Left kidney (tissue), 2 donors: ENCODE measurements around the gene GPRIN2. TPM values are rescaled to one million over a fixed set of nuclear protein-coding genes. Genes with fewer than 3 reads are reported as not detected.
"Not testable (repeated sequence)": the region's sequence is repeated elsewhere in the genome, so short reads cannot be mapped to it uniquely, and the experiment has no call there.

ENCODE experiments used
- DNase-seq: peaks from one replicate; pipeline ENCODE4 v3.0.0-alpha.2; 2013
- polyA plus RNA-seq: library from polyadenylated mRNA; unstranded; fragments of 120-200 nt; gene quantifications from one replicate; pipeline ENCODE4 v1.2.1, GENCODE V29; 2013; ENCODE audit not compliant: insufficient read length

The GPRIN2 gene
- polyA plus RNA-seq, 1 donor: 4.0 TPM

DNA sequence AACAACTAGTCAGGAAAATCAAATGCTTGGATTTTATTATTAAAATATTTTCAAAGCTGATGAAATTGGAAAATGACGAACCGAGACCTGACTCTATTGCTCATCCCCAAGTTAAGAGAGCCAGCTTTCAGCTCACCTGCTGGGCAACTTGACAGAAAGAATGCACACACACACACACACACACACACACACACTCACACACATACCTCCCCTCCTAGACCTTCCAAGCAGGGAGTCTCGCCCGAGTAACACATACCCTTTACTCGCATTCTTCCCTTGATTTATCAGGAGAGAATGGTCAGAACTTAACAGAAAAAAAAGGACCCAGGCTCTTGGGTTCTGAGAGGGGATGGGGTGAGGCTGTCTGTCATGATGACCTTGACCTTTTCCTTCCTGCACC lies 19.1 kb downstream of the GPRIN2 start:
- DNase-seq: no peak

DNA sequence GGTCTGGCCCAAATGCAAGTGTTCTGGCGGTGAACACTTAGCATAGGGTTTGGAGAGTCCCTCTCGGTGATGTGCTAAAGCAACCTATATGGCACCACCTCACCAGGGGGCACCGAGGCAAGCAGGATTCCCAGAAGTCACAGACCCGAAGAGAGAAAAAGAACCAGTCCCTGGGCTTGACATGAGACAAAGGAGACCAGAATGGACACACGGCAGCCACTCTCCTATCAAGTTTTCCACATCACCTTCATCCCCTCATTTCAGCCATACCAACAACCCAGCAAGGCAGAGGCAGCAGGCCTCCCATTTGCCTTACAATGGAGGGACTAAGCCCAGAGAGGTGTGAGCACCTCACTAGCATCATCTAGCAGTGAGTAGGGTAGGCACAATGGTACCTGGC lies 19.7 kb downstream of the GPRIN2 start:
- DNase-seq: no peak

DNA sequence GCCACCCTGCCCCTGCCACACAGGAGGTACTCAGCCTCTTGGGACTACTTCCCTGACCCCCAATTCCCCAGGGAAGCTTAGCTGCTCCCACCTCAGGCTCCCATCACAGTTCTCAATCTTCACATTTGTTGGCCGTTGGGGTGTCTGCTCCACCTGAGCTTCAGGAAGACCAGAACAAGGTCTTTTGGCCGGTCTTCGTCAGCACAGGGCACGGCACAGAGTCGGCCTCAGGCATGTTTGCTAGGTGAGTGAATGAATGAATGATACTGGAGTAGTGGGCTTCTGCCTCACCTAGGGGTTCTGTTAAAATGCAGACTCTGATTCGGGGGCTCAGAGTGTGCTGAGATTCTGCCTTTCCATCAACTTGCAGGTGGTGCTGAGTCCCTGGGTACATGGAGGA lies 20.3 kb downstream of the GPRIN2 start:
- DNase-seq: no peak

DNA sequence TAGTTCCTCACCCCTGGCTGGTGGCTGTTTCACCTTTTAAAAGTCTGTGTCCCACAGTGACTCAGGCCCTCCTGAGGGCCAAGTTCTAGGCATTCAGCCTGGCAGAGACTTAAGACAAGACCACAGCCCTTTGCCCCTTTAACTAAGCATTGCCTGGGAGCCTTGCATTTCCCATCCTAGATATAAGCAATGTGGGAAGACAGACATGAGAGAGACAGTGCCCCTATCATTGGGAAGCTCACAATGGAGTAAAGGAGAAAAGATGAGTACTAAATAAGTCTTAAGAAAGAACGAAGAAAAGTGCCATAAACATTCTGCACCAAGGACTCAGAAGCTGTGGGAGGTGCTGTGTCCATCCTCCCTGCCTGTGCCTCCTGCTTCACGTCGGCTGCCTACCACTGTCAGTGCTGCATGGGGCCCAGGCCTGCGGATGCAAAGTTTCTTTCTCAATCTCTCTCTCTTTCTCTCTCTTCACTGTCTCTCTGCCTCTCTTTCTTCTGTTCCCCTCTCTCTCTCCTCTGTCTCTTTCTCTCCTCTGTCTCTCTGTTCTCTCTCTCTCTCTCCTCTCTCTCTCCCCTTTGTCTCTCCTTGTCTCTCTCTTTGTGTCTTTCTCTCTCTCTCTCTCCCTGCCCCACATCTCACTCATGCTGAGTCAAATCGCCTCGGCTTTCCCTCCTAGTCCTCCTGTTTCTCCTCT lies 21.5 kb downstream of the GPRIN2 start:
- no peak for DNase-seq

DNA sequence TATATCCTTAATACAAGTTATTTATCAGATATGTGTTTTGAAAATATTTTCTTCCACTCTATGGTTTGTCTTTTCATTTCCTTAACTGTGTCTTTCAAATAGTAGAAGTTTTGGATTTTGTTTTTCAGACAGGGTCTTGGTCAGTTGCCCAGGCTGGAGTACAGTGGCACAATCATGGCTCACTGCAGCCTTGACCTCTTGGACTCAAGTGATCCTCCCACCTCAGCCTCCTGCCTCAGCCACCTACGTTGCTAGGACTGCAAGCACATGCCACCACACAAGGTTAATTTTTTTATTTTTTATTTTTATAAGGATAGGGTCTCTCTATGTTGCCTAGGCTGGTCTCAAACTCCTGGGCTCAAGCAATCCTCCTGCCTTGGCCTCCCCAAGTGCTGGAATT lies 24.2 kb downstream of the GPRIN2 start:
- not testable (repeated sequence) for DNase-seq

DNA sequence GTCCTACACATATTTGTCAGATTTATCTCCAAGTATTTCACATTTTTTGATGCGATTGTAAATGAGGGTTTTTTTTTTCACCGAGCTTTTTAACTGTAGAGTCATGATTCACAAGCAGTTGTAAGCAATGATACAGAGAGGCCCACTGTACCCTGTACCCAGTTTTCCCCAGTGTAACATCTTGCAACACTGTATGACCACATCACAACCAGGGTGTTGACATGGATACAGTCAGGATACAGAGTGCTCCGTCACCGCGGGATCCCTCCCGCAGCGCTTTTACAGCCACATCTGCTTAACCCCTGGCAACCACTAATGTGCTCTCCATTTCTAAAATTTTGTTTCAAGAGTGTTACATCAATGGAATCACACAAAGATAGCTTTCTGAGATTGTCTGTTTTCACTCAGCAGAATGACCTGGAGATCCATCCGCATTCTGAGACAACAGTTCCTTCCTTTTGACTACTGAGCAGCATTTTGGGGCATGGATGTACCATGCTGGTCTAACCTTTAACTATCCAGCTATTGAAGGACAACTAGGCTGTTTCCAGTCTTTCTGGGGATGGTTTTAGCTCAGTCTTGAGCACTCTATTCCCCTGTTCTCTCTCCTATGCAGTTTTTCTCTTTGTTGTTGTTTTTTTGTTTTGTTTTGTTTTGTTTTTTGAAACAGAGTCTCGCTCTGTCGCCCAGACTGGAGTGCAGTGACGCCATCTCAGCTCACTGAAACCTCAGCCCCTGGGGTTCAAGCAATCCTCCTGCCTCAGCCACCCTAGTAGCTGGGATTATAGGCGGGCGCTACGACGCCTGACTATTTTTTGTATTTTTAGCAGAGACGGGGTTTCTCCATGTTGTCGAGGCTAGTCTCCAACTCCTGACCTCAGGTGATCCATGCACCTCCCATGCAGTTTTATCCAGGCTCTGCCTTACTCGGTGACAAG lies 25.9 kb downstream of the GPRIN2 start:
- DNase-seq: no peak

DNA sequence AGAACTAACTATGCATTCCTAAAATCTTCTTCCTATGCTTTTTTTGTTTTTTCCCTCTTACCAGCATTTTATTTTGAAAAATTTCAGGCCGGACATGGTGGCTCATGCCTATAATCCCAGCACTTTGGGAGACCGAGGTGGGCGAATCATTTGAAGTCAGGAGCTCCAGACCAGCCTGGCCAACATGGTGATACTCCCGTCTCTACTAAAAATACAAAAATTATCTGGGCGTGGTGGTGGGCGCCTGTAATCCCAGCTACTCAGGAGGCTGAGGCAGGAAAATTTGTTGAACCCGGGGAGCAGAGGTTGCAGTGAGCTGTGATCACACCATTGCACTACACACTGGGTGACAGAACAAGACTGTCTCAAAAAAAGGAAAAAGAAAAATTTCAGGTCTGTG lies 26.7 kb downstream of the GPRIN2 start:
- DNase-seq: not testable (repeated sequence)

DNA sequence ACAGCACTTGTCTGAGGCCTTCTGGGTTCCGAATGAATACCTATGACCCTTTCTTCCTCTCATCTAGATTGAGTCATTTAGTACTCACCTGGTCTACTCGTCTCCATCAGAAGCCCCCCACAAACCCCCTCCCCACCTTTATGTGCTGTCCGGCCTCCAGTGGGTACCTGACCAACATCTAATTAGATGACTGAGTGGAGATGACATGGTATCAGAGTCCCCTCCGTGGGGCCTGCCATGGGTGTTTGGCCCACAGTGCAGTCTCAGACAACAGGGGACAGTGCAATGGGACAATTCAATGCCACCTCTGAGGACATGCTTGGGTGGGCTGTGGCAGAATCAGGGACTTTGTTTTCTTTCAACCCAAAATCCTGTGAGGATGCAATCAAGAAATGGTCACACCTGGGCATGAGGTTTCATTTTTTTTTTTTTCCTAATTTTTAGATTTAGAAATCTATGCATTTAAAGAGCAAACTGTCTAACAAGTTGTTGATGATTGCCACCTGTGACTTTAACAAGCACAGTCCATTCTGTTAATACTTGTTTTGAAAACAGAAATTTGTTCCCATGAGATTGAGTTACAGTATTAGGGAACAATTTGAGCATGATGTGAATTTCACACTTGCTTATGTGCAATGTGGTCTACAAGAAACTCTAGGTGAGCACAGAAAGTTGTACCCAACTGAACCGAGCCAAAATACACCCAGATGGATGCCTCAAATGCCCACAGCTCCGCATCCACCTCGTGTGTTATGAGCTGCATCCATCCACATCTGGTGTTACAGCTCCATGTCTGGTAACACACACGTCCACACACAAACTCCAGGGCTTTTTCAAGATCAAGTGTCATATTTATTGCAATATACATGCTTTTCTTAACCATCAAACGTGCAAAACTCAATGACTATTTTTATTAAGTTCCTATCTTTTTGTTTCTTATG lies 27.5 kb downstream of the GPRIN2 start:
- DNase-seq: no peak

DNA sequence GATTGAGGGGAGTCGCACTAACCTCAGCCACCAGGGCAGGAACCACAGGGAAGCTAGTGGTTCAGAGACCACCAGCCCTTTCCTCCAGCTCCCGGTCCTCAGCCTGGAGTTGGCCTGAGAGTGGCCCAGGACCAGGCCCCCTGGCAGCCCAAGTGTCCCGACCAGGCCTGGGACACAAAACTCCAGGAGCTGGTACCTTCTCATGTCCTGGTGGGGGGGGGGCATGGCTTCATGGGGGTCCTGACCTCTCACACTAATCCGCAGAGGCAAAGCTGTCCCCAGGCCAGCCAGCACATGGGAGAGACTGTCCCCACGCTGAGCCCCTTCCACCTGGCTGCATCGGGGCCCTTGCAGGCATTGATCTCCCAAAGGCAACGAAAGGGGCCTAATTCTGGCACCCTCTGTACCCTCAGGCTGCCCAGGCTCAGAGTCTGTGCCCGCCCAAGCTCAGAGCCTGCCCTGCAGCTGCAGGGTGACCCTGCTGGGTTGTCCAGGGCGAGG lies 28.2 kb downstream of the GPRIN2 start:
- no peak for DNase-seq

DNA sequence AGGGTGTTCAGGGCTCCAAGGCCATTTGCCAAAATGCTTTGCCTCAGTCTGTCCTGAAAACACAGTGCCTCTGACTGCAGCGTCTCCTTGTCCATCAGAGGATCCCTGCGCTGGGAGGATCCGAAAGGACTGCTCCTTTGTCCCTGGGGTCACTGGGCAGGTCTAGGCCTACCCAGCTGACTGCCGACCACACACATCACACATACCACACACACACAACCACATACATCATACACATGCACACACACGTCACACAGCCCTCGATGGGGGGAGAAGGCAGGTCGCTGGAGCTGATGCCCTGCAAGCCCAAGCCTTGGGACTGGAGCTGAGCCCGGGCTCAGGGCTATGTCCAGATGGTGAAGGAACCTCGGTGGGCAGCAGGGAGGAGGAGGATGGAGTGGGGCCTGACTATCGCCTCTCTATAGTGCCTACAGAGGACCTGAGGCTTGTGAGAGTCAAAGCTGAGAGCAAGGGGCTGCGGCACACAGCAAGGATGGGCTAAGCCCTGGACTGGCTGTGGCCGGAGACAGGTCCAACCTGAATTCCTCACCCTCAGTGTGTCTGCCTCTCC lies 29.1 kb downstream of the GPRIN2 start:
- DNase-seq: no peak

DNA sequence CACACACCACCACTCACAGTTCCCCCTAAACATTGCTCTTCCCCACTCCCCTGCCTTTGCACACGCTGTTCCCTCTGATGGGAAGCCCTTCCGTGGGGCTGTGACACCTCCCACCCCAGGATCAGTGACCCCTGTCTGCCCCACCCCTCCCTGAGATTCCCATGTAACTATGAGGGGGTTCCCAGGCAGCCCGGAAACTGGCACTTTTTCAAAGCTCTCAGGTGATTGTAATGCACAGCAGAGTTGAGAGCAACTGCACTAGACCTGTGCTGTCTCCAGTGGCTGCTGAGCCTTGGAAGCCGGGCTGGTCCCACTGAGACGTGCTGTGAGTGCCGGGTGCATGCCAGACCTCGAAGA lies 29.8 kb downstream of the GPRIN2 start:
- no peak for DNase-seq

DNA sequence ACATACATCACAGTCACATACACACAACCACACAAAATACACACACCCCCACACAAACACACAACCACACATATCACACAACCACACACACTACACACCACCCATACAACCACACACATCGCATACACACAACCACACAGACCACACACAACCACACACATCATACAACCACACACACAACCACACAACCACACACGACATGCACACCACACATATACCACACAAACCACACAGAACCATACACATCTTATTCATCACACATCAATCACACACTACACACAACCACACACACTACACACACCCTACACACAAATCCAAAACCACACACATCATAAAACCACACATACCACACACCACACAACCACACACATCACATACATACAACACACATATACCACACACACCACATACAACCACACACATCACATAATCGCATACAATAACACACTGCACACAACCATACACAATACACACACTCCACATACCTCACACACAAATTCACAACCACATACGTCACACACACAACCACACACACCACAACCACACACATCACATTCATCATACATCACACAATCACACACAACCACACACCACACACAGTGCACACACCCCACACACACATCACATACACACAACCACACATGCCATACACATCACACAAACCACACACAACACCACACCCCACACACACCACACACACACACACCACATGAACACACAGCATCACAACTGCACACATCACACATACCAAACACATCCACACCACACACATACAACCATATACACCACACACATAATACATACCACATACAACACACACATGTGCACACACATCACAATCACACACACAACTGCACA lies 30.4 kb downstream of the GPRIN2 start:
- DNase-seq: no peak

DNA sequence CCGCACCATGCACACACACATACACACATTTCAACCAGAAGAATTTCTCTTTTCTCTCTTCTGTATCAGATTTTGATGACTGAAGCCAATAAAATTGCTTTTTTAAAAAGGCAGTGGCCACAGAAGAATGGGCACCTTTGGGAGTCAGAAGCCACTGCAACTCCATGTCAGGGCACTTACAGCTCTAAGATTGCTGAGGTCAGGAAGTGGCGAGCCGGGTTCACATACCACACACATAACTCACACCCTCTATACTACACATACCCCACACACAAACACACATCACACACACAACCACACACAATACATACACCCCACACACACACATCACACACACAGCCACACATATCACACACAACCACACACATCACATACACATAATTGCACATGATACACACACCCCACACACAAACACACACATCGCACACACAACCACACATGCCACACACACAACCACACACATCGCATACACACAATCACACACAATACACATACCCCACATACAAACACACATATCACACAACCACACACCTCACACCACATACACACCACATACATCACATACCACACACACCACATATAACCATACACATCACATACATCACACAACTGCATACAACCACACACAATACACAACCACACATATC lies 31.2 kb downstream of the GPRIN2 start:
- no peak for DNase-seq

DNA sequence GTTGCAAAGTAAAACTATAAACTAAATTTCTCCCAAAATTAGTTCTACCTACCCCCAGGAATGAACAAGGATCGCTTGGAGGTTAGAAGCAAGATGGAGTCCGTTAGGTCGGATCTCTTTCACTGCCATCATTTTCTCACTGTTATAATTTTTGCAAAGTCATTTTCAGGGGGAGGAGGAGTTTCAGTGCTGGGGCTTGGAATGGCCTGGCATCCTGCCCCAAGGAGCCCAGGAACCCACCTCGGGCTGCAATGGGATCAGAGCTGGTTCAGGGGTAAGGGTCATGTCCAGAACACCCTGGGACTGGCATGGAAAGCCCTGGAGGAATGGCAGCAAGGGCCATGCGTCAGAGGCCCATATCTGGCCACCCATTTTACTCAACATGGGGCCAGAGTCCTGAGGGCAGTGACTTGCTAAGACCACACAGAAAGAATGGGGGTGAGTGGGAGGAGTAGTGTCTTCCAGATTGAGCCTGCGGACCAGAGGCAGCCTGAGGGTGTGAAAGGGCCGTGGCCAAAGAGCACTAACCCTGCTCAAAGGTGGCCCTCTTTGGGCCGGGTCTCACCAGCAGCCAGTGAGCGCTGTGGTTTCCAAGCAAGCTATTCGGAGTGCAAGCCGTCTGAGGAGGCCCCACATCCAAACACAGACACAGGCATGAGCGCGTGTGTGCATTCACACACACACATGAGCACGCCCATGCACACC lies 31.8 kb downstream of the GPRIN2 start:
- DNase-seq: no peak

DNA sequence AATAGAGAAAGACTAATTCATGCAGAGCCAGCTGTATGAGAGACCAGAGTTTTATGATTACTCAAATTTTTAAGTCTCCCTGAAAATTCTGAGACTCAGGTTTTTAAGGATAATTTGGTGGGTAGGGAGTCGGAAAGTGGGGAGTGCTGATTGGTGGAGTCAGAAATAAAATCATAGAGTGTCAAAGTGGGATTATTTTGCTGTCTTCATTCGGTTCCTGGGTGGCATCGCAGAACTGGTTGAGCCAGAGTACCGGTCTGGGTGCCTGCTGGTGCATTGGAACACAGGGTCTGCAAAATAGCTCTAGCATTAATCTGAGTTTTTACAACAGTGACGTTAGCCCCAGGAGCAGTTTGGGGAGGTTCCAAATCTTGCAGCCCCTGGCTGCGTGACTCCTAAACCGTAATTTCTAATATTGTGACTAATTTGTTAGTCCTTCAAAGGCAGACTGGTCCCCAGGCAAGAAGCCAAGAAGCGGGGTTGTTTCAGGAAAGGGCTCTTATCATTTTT lies 32.4 kb downstream of the GPRIN2 start:
- no peak for DNase-seq

DNA sequence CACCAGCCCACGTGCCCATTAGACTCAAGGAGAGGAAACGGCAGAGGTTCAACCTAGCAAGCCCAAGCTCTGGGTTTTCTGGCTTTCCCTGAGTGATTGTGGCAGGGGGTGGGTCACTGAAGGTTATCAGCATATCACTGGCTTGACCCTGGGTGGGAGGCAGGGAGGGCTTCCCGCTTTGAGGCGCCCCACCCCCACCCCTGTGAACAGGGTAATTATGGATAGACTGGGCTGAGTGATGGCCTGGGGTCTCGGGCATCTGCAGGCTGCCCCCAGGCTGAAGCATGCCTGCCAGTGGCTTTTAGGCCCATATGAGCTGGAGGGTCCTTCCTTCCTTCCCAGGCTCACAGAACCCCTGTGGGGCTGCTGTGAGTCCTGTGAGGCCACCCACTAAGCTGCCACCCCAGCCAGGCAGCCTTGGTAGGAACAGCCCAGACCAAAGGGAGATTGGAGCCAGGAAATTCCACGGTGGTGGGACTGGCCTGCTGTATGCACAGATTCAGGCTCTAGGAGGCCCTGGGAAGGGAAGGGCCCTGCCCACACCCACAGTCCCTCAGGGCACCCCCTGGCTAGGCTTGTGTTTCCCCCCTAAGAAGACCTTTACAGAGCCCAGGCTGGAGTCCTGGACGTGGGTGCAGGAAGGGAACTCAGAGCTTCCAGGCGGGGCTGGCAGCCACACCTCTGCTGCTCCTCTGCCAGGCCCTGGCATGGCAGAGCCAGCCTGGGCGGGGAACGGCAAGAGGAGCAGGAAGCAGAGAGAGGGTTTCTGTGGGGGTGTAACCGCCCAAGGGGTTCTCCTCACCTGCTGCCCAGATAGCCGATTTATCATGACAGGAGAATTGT lies 33.1 kb downstream of the GPRIN2 start:
- DNase-seq: no peak

DNA sequence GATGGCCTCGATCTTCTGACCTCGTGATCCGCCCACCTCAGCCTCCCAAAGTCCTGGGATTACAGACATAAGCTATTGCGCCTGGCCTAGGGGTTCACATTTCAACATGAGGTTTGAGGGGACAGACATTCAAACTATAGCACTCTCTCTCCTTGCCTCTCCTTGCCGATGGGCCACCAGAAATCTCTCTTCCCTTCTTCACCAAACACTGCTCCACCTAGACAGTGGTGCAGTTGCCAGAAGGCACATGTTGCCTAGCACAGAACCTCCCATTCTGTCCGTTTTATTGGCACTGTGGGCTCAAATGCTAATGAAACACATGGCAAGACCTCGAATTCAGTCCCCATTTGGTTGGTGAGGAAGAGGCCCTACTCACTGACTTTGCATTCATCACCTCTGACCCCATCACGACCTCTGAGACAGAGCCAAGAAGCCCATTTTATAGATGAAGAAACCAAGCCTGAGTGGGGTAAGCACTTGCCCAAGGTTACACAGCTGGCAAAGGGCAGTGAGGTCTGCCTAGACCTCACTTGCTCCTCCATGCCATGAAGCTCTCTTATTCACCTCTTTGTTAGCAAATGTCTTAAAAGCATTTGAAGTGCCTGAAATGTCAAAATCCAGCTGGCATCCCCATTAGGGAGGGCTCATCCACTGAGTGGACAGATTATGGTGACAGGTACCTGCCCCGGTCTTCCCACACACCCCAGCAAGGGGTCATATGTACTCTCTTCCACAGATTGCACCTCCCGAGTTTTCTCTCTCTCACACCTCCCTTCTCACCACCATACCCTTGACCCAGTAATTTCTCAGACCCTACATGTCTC lies 34.0 kb downstream of the GPRIN2 start:
- DNase-seq: no peak

DNA sequence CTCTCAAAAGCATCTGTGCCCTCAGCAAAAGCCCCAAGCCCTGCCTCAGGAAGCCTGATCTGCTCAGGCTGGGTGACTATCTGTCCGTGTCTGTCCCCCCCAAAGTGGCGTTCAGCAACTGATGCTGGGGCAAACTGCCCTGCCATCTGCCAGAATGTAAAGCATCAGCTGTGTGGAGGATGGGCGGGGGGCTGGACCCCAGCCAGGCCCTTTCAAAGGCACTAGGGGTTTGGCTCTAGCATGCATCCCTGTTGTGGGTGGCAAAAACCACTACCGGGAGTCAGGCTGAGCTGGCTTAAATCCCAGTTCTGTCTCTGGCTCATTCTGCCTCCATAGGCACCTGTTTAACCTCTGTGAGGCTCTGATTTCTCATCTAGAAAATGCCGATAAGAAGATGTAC lies 35.5 kb downstream of the GPRIN2 start:
- DNase-seq: no peak
